Tibial nerve (tissue), 4 donors: Measurements from ENCODE around the gene KRTAP2-3. TPM values are rescaled to one million over a fixed set of nuclear protein-coding genes. Genes with fewer than 3 reads are reported as not detected.
"Not testable (repeated sequence)": the region's sequence is repeated elsewhere in the genome, so short reads cannot be mapped to it uniquely, and the experiment has no call there.

Source experiments
- DNase-seq, 2 donors: peaks; one replicate each; pipeline ENCODE4 v3.0.0-alpha.2; 2019; ENCODE audit warnings: low spot score in 2 of 2
- H3K27ac ChIP-seq, 4 donors: fragments of 200-600 bp; sonication (generic) in 3 of 4; one replicate each; pipeline ENCODE4 v1.5.1; 2017 to 2019; ENCODE audit warnings: mild to moderate bottlenecking in 1 of 4
- H3K27me3 ChIP-seq, 2 donors: fragments of 200-600 bp; sonication (generic) in 1 of 2; one replicate each; pipeline versions ENCODE4 v1.5.1 to v1.6.0; 2017 to 2019
- H3K36me3 ChIP-seq, 3 donors: fragments of 200-600 bp; sonication (generic); one replicate each; pipeline ENCODE4 v1.5.1; 2018 to 2019
- H3K4me1 ChIP-seq, 4 donors: fragments of 200-600 bp; sonication (generic) in 3 of 4; one replicate each; pipeline ENCODE4 v1.5.1; 2017 to 2019
- H3K4me3 ChIP-seq, 4 donors: fragments of 200-600 bp; sonication (generic) in 3 of 4; one replicate each; pipeline ENCODE4 v1.5.1; 2017 to 2019; ENCODE audit warnings: mild to moderate bottlenecking in 1 of 4, moderate library complexity in 1 of 4
- H3K9me3 ChIP-seq, 4 donors: fragments of 200-600 bp; sonication (generic) in 3 of 4; one replicate each; pipeline ENCODE4 v1.5.1; 2017 to 2019
- EP300 ChIP-seq, 2 donors: sonication (generic); formaldehyde crosslinking; IDR thresholded peaks; one replicate each; pipeline ENCODE4 v1.6.1; 2017; ENCODE audit warnings: antibody characterized with exemption in 2 of 2, mild to moderate bottlenecking in 1 of 2
- POLR2A ChIP-seq, 2 donors: fragments of 450-650 bp; IDR thresholded peaks; one replicate each; pipeline ENCODE4 v1.6.1; 2017; ENCODE audit warnings: antibody characterized with exemption in 2 of 2, mild to moderate bottlenecking in 2 of 2, moderate library complexity in 2 of 2
- WGBS, 2 donors: methylation state at CpG; one replicate each; pipeline ENCODE4 v1.1.5; 2018; 5-methylcytosine and 5-hydroxymethylcytosine counted together
- total RNA-seq, 4 donors: library from RNA; depleted of rRNA; stranded (reverse); fragments of >200 nt; gene quantifications; one replicate each; pipeline ENCODE4 v1.1.0, GENCODE V29; 2016
- TF ChIP-seq, protein P1 (sequence below), 5 experiments: fragments of 200-600 bp in 3 of 5; fragments of 450-650 bp in 2 of 5; sonication (generic) in 3 of 5; IDR thresholded peaks; one replicate each; pipeline ENCODE4 v1.5.1; 2016 to 2019; ENCODE audit warnings: antibody characterized with exemption in 5 of 5, mild to moderate bottlenecking in 3 of 5, moderate library complexity in 2 of 5

The KRTAP2-3 gene
- total RNA-seq, 4 donors from 2014 or later, result not detected

GRCh38 chr17:41054025-41054424, 5.9 kb downstream of the KRTAP2-3 start:
- WGBS, 2 donors, result 92 to 96% methylated on average over 4 of the region's 4 CpGs
- Histone ChIP-seq H3K9me3 (peaks cover 0 to 4% (median 0%) of the 10 kb centered on the region in 4 donors), H3K36me3 (no peaks in the 10 kb centered on the region), H3K27ac (no peak overlapping the region), H3K4me3 (no peak overlapping the region), H3K27me3 (peaks cover 0 to 3% of the 10 kb centered on the region in 2 donors), H3K4me1 (no peaks in the 10 kb centered on the region)
- TF ChIP-seq EP300 (IDR thresholded peaks at IDR 0.05) (no peak), POLR2A (IDR thresholded peaks at IDR 0.05) (no peak)
- TF ChIP-seq, protein P1, sequence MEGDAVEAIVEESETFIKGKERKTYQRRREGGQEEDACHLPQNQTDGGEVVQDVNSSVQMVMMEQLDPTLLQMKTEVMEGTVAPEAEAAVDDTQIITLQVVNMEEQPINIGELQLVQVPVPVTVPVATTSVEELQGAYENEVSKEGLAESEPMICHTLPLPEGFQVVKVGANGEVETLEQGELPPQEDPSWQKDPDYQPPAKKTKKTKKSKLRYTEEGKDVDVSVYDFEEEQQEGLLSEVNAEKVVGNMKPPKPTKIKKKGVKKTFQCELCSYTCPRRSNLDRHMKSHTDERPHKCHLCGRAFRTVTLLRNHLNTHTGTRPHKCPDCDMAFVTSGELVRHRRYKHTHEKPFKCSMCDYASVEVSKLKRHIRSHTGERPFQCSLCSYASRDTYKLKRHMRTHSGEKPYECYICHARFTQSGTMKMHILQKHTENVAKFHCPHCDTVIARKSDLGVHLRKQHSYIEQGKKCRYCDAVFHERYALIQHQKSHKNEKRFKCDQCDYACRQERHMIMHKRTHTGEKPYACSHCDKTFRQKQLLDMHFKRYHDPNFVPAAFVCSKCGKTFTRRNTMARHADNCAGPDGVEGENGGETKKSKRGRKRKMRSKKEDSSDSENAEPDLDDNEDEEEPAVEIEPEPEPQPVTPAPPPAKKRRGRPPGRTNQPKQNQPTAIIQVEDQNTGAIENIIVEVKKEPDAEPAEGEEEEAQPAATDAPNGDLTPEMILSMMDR (IDR thresholded peaks at IDR 0.05), result no peak
- no peak for DNase-seq

DNA sequence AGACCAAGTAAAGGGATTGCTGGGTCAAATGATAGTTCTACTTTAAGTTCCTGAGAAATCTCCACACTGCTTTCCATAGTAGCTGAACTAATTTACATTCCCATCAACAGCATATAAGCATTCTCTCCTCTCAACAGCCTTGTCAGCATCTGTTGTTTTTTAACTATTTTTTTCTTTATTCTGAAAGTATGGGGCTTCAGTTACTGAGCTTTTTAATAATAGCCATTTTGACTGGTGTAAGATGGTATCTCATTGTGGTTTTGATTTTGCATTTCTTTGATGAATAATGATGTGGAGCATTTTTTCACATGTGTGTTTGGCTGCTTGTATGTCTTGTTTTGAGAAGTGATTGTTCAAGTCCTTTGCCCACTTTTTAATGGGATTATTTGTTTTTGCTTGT, 7.3 kb downstream of the KRTAP2-3 start:
- TF ChIP-seq EP300 (IDR thresholded peaks at IDR 0.05) (no peak), POLR2A (IDR thresholded peaks at IDR 0.05) (no peak)
- TF ChIP-seq, protein P1 (IDR thresholded peaks at IDR 0.05), result no peak
- DNase-seq, result no peak

DNA sequence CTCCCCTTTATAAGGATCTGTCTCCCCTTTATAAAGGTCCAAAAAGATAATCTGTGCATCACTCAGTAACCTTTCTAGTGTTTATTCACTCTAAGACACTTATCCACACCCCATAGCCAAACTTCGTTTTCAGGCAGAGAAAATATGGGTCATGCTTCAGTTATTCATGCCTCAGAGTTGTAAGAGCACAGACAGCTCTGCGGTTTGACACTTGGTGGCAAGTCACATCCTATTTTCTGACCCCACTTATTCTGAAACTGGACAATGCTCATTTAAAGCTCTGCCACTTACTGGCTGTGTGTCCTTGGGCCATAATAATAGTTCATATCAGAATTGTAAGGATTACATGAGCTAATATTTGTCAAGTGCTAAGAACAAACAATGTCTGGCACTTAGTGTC, 10.8 kb downstream of the KRTAP2-3 start:
- 39 to 57% methylated on average over 2 of the region's 2 CpGs for WGBS, 2 donors
- no peak for DNase-seq
- Histone ChIP-seq H3K27me3 (peaks cover 0 to 11% of the 10 kb centered on the region in 2 donors), H3K9me3 (peaks cover 0 to under 1% (median 0%) of the 10 kb centered on the region in 4 donors), H3K27ac (no peak overlapping the region), H3K4me3 (no peak overlapping the region), H3K36me3 (no peaks in the 10 kb centered on the region), H3K4me1 (no peaks in the 10 kb centered on the region)
- no peak for TF ChIP-seq EP300 (IDR thresholded peaks at IDR 0.05)

More for the DNA sequence above, 7.3 kb downstream of the KRTAP2-3 start:
- H3K4me1 ChIP-seq, result no peaks in the 10 kb centered on the region
- H3K27me3 ChIP-seq, result peaks cover 0 to 11% of the 10 kb centered on the region in 2 donors
- no peak overlapping the region for H3K4me3 ChIP-seq
- H3K27ac ChIP-seq, result no peak overlapping the region
- H3K36me3 ChIP-seq, result no peaks in the 10 kb centered on the region
- H3K9me3 ChIP-seq, result peaks cover 0 to 2% (median 0%) of the 10 kb centered on the region in 4 donors

GRCh38 chr17:41048441-41048840, 11.5 kb downstream of the KRTAP2-3 start:
- TF ChIP-seq POLR2A (IDR thresholded peaks at IDR 0.05), result no peak
- TF ChIP-seq, protein P1 (IDR thresholded peaks at IDR 0.05), result no peak
- no peak for TF ChIP-seq EP300 (IDR thresholded peaks at IDR 0.05)
- no peaks in the 10 kb centered on the region for H3K36me3 ChIP-seq
- H3K9me3 ChIP-seq, result peaks cover 0 to 3% (median 0%) of the 10 kb centered on the region in 4 donors
- WGBS, 2 donors, result 56% methylated on average over 7 of the region's 7 CpGs
- H3K27me3 ChIP-seq, result peaks cover 0 to 11% of the 10 kb centered on the region in 2 donors
- no peak overlapping the region for H3K27ac ChIP-seq
- no peak for DNase-seq
- no peak overlapping the region for H3K4me3 ChIP-seq
- H3K4me1 ChIP-seq, result no peaks in the 10 kb centered on the region

DNA sequence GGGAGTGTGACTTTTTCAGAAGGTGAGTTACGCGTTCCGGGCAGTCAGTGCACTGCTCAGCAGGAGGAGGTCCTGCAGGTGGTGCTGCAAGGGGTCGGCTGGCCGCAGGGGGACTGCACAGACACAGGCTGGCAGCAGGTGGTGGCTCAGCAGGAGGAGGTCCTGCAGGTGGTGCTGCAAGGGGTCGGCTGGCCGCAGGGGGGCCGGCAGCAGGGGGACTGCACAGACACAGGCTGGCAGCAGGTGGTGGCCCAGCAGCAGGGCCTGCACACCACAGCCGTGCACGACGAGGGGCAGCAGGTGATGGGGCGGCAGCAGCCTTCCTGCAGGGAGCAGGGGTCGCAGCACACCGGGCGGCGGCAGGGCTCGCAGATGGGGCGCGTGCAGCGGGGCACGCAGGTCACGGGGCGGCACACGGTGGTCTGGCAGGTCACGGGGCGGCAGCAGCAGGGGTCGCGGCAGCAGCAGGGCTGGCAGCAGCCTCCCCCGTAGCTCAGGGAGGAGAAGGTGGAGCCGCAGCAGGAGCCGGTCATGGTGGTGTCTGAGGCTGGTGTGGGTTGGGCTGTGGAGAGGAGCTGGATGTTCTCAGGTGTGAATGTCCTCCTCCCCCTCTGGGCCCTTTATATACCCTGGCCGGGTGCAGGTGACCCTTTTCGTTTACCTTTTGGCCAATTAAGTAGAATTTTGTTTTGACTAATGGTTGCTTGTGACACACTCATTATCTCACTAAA, 13.0 kb downstream of the KRTAP2-3 start, which contains the start of gene KRTAP2-1:
KRTAP2-1 (minus strand) TSS at position 582 of the 731 bp plus-strand sequence; CDS start at position 533, 49 bp downstream.
- not testable (repeated sequence) for H3K36me3 ChIP-seq, H3K9me3 ChIP-seq, H3K4me1 ChIP-seq, H3K4me3 ChIP-seq, H3K27ac ChIP-seq, DNase-seq
- whole genome bisulfite sequencing, 2 donors, result 68 to 71% methylated on average over 8 to 9 of the region's 33 CpGs
- peaks cover 0 to 11% of the 10 kb centered on the region in 2 donors for H3K27me3 ChIP-seq

DNA sequence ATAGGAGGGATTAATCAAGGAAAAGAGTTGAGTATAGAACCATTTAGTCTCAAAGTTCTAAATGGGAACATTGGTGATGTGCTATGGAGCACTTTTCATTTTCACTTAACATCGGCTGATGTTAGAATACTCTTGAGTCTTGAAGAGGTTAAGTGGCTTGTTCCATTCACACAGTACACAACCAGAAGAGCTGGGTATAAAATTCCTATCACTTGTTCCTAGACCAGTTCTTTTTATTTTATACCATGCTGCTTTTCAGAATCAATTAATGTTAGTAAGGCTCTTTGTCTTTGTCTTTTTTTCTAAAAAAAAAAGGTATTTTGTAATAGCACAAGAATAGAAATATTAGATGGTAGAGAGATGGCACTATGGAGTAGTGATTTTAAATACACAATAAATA, 17.0 kb downstream of the KRTAP2-3 start:
- H3K9me3 ChIP-seq, result peaks cover 0 to 3% (median 0%) of the 10 kb centered on the region in 4 donors
- no peak for DNase-seq
- TF ChIP-seq, protein P1 (IDR thresholded peaks at IDR 0.05), result no peak
- no peak for TF ChIP-seq EP300 (IDR thresholded peaks at IDR 0.05)
- TF ChIP-seq POLR2A (IDR thresholded peaks at IDR 0.05), result no peak
- H3K4me1 ChIP-seq, result no peaks in the 10 kb centered on the region
- no peak overlapping the region for H3K4me3 ChIP-seq
- H3K36me3 ChIP-seq, result no peaks in the 10 kb centered on the region
- WGBS, 2 donors, result 92 to 100% methylated on average over 1 of the region's 1 CpG
- no peak overlapping the region for H3K27ac ChIP-seq
- peaks cover 0 to 1% of the 10 kb centered on the region in 2 donors for H3K27me3 ChIP-seq

- not testable (repeated sequence) for H3K9me3 ChIP-seq, H3K4me3 ChIP-seq, DNase-seq, H3K36me3 ChIP-seq, H3K4me1 ChIP-seq, H3K27me3 ChIP-seq, H3K27ac ChIP-seq
- 80 to 91% methylated on average over 6 to 13 of the region's 14 CpGs for WGBS, 2 donors
Measured at GRCh38 chr17:41040783-41041571, 18.9 kb downstream of the KRTAP2-3 start, which contains the start of gene KRTAP1-1. Gene KRTAP1-1 (minus strand): TSS chr17:41041450. CDS start chr17:41041397, 53 bp downstream.
